Measurements from ENCODE around the gene NAA10. TPM values are rescaled to one million over a fixed set of nuclear protein-coding genes. Genes with fewer than 3 reads are reported as not detected.

The NAA10 gene
- polyA plus RNA-seq, 3 donors: 53.0 to 78.0 (median 77.5) TPM

DNA sequence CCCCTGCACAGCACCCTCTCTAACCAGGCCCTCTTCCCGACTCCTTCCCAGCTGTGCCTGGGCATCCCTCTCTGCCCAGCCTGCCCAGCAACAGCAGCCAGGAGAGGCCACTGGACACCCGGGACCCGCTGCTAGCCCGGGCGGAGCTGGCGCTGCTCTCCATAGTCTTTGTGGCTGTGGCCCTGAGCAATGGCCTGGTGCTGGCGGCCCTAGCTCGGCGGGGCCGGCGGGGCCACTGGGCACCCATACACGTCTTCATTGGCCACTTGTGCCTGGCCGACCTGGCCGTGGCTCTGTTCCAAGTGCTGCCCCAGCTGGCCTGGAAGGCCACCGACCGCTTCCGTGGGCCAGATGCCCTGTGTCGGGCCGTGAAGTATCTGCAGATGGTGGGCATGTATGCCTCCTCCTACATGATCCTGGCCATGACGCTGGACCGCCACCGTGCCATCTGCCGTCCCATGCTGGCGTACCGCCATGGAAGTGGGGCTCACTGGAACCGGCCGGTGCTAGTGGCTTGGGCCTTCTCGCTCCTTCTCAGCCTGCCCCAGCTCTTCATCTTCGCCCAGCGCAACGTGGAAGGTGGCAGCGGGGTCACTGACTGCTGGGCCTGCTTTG lies 29.2 kb downstream of the NAA10 start:
- no peak for DNase-seq (ENCODE audit: extremely low read depth in 1 of 11, low read depth in 9 of 11, low spot score in 4 of 11)

DNA sequence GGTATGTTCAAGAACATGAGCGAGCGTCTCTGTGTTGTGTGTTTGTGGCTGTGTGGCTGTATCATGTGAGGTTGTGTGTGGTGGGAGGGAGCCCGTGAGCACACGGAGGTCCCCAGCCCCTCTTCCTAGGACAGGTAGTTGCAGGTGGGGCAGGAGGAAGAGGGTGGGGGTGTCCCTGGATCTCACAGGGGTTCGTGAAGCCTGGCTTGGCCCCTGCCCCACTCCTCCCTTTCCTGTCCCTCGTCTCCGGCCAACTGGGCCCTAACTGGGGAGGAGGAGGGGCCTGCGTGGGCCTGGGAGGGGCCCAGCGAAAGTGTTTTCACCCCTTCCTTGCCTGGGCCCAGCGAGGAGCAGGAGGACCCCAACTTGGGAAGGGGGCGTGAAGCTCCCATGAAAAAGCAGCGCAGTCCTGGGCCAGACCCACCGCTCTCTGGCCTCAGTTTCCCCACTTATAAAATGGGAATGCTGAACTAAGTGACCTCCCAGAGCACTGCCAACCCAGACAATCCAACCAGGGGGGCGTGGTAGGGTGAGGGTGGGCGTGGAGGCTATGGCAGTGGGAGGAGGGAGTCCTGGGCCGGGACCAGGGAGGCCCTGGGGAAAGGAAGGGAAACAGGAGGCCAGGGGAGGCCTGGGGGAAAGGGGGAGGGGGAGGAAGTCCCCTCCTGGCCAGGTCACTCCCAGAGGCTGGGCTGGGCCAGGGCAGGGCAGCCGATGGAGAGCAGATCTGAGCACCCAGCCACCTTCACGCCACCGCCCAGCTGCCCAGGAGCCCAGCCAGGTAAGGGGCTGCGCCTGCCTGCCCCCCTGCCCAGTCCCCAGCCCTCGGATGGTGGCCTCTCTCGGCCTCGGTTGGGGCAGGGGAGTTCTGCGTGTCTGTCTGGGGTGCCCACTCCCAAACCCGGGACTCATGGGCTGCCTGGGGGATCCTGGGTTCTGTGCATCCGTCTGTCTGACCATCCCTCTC lies 30.6 kb downstream of the NAA10 start, which contains the start of gene AVPR2:
TSS of gene AVPR2 (plus strand) at position 683 of the 967 bp plus-strand sequence. CDS start 473 bp downstream, outside the sequence.
- DNase-seq (ENCODE audit: extremely low read depth in 1 of 11, low read depth in 9 of 11, low spot score in 4 of 11): no peak

DNA sequence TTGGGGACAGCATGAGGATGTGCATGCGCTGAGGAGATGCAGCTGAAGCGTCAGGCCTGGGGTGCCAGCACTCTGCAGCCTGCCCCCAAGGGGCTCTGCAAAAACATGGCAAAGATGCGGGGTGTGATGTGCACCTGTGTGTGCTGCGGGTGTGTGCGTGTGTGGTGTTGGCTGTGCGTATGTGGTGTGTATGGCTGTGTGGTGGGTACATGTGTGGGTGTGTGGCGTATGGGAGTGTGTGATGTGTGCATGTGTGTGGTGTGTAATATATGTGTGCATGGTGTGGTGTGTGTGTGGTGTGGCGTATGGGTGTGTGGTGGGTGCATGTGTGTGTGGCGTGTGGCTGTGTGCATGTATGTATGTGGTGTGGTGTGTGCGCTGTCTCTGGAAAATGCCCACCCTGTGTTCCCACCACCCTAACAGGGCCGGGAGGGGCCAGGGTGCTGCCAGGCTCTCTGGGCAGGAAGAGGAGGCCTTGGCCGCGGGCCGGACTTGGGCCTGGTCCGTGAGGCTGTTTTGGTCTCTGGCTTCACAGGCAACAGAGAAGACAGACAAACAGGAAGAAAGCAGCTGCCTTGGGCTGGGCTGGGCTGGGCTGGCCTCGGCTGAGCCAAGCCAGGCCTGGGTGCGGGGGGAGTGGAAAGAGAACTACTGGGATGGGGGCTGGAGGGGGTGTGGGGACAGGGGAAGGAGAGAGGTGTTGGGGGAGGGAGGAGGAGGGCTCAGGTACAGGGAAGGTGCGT lies 31.4 kb downstream of the NAA10 start:
- no peak for DNase-seq (ENCODE audit: extremely low read depth in 1 of 11, low read depth in 9 of 11, low spot score in 4 of 11)

DNA sequence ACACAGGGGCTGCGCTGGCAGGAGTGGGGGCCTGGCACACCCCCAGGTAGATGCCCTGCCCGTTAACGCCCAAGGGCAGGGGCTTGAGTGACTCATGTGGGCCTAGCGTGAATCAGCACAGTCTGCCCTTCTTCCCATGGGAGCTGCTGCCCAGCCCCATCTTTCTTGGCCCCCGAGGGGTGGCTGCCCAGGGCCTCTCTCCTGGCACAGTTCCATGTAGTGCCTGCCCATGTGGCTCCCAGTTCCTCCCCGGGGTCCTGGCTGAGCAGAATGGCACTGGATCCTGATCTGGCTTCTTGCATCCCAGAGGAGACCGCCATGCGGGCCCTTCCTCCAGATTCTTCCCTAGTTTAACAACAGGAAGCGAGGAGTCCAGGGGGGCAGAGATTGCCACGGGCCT lies 32.5 kb downstream of the NAA10 start:
- DNase-seq (ENCODE audit: extremely low read depth in 1 of 11, low read depth in 9 of 11, low spot score in 4 of 11): no peak

DNA sequence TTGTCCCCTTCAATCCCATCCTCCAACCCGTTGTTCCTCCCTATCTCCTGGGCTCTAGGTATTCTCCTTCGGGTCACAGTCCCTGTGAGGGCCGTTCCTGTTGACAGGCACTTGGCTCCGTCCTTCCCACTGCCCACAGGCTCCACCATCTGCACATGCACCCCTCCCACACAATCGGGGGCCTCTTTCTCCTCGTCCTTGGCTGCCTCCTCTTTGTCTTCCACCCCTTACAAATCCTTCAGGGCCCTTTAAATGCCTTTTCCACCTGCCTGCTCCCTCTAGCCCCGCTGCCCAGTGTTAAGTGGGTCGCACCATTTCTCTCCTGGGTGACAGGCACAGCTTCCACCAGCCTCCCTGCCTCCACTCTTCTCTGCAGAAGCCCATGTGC lies 33.1 kb downstream of the NAA10 start:
- no peak for DNase-seq (ENCODE audit: extremely low read depth in 1 of 11, low read depth in 9 of 11, low spot score in 4 of 11)

DNA sequence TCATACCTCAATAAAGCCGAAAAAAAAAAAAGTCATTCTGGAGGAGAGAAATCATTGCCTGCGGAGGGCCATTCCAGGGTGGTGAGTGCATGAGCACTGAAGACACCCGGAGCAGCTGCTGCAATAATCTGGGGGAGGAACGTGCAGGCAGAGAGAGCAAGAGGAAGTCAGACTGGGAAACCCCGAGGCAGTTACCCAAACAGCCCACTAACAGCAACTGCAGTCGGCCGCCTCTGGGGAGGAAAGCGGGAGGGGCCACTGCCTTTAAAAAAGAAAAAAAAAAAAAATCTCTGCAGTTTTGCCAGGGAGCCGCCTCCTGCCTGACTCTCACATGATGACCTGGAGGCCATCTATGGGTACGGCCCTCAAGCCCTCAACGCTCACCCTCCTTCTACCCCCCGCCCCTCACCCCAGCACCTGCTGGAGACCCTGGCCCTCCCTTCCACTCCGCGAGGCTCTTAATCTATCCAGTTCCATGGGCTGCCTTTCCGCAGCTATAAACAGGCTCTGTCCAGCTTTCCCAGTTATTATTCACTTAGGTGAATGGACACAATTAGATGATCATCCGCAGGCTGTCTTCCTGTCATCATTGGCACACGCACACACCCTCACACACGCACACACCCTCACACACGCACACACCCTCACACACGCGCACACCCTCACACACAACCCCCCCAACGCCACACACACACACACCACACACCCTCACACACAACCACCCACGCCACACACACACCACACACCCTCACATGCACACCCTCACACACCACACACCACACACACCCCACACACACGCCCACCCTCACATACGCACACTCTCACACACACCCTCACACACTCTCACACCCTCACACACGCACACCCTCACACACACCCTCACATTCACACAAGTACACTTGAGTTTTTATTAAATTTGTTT lies 33.7 kb downstream of the NAA10 start:
- DNase-seq (ENCODE audit: extremely low read depth in 1 of 11, low read depth in 9 of 11, low spot score in 4 of 11): no peak

DNA sequence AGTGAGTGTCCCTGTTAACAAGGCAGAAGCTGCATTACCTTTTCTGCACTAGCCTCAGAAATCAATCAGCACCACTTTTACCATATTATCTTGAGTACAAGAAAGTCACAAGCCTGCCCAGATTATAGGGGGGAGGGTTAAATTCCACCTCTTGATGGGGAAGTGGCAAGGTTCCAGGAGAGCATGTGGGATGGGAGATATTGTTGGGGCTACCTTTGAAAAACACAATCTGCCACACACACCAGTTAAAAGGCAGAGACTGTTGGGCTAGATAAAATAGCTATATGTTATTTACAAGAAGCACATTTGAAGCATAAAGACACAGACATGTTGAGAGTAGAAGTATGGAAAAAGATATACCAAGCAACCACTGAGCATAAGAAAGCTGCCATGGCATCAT lies 36.9 kb downstream of the NAA10 start:
- no peak for DNase-seq (ENCODE audit: extremely low read depth in 1 of 11, low read depth in 9 of 11, low spot score in 4 of 11)

DNA sequence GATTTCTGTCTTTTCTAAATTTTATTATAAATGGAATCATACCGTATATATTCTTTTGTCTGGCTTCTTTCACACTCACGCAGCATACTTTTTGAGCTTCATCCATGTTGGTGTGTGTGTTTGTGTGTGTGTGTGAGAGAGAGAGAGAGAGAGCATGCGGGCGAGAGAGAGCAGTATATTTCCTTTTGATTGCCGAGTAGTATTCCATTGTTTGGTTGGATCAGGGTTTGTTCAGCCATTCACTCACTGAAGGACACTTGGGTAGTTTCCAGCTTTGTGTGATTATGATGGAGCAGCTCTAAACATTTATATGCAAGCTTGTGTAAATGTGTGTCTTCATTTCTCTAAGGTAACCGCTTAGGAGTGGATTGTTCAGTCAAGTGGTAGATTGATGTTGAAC lies 45.7 kb downstream of the NAA10 start:
- DNase-seq (ENCODE audit: extremely low read depth in 1 of 11, low read depth in 9 of 11, low spot score in 4 of 11): no peak

DNA sequence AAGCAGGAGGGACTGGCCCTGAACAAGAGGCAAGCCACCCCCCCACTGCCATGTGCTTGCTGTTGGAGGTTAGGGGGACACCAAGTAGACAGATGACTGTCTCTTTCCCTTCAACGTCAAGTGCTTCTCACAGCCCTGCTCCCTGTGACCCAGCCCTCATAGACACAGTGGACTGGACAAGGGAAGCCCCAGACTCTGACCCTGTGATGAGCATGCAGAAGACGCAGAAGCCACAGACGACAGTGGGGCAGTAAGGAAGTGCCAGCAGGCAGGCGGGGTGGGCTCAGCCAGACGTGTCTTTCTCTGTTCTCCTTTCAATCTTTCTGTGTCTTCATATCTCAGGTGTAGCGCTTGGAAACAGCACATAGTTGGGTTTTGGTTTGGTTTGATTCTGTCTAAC lies 46.5 kb downstream of the NAA10 start:
- DNase-seq (ENCODE audit: extremely low read depth in 1 of 11, low read depth in 9 of 11, low spot score in 4 of 11): no peak

DNA sequence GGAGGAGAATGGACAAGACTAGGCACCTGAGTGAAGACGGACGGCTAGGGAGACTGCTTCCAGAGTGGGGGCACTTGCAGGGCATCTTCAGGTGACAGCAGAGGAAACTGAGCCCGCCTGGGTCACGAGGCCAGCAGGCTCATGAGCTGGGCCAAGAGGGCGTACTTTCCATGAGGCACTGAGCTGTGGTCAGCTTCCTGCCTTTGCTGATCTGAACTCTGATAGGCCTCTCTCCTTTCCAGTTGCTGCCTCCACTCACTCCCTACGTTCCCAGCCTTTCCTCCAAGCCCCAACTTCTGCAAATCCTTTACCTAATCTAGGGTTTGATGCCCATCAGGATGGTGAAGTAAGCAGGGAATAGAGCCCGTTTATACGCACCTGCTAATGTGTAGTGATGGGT lies 47.5 kb downstream of the NAA10 start:
- no peak for DNase-seq (ENCODE audit: extremely low read depth in 1 of 11, low read depth in 9 of 11, low spot score in 4 of 11)

DNA sequence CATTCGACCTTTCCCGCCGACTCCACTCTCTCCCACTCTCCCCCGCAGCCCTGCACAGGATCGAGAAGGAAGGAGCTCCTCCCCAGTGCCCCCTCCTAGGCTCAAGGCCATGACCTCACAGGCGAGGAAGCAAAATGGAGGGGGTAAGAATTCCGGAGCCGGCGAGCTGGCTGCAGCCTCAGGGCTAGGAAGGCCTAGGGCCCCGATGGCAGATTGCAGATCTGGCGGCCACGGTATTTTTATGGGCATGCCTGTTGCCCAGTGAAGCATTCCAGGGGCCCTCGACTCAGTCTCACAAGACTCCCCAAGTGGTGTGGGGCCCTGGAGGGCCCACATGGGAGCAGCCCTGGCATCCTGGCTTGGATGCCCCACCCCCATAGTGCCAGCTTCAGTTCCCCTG lies 47.9 kb downstream of the NAA10 start:
- DNase-seq (ENCODE audit: extremely low read depth in 1 of 11, low read depth in 9 of 11, low spot score in 4 of 11): peak in 3 of 11 donors; percentile 41 to 43 (median 43)

DNA sequence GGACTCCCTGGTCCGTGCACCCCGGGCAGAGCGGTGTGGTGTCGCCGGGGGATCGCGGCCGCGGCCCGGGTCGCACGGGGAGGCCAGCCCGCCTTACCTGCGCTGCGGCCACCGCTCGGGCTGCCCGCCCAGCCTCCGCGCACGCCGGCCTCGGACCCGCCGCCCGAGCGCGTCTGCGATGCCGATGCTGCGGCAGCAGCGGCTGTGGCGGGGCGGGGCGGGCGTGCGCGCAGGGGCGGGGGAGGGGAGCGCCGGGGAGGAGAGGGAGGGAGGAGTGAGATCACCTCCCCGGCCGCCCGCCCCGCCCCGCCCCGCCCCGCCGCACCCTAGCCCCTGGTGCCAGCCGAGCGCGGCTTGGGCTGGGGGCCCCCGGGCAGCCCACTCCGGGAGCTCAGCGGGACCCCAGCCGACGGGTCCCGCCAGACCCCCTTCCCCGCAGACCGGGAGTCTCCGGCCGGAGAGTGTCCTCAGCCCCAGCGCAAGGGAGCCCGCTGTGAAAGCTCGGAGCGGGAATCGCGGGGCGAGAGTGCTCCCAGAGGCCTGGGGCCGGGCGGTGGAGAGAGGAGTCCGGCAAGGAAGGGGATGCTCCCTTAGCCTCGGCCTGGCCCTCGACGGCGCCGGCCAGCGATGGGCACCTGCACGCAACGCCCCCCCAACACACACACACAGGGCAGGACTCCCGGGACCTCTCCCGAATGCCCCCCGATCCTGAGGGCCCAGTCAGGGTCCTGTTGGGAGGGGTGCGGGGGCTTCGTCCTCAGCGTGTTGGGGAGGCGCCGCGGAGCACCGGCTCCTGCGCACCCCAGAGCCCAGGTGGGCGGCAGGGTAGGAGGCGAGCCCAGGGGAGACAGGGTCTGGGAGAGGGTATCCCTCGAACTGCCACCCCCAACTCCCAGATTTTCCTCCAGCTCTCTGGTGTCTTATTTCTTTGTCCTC lies 48.6 kb downstream of the NAA10 start, which contains the start of gene L1CAM:
TSS of gene L1CAM (minus strand) at position 206 of the 936 bp plus-strand sequence. CDS start 10,337 bp downstream, outside the sequence.
- DNase-seq (ENCODE audit: extremely low read depth in 1 of 11, low read depth in 9 of 11, low spot score in 4 of 11): no peak

DNA sequence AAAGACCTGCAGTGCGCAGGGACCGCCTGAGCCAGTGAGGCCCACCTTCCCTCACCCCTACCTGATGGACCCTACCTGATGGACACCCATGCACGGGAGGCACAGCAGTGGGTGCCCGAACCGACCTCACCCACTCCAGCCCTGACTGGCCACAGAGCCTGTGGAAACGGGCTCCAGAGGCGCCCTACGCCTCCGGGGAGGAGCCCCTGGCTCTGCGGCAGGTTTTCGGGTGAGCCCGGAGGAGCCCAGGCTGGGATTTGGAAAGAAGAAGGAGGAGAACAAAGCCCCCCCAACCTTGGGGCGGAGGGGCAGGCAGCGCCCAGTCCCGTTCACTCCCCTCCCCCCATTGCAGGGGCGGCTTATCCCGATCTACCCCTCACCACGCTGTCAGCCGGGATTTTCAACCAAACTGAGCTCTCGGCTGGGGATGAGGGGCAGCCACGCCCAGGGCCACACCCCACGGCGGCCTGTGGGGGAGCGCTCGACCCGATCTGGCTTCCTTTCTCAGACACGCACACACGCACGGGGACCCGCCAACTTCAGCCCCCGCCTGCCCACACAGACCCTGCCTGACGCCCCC lies 49.5 kb downstream of the NAA10 start:
- no peak for DNase-seq (ENCODE audit: extremely low read depth in 1 of 11, low read depth in 9 of 11, low spot score in 4 of 11)

DNA sequence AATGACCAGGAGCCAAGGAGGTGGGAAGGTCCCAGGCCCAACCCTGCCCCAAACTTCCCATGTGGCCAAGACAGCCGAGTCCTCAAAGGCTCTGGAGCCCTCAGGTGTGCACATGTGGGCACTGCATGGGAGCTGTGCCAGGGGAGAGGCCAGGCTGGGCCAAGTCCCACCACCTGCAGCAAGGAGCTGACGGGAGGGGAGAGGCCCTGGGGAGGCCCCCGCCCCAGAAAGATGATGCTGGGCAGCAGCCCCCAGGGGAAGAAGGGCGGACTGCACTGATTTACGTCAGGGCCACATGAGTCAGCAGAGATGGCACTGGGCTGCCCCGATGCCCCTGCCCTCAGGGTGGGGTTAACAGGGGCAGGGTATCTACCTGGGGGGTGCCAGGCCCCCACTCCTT lies 50.2 kb downstream of the NAA10 start:
- DNase-seq (ENCODE audit: extremely low read depth in 1 of 11, low read depth in 9 of 11, low spot score in 4 of 11): no peak

DNA sequence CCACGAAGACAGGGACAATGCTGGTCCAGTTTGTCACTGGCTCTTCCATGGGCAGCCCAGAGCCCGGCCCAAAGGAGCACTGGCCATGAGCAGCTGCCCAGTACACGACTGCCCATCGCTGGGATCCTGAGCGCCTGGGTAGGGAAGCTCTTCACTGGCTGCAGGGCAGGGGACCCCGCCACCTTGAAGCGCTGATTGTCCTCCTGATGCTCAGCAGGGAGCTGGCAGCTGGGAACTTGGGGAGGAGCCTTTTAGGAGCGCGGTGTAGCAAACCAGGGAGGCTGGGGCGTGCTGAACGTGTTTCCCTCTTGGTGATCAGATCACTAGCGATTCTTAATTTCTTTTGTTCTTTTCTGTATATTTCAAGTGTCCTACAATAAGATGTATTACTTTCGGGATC lies 50.7 kb downstream of the NAA10 start:
- DNase-seq (ENCODE audit: extremely low read depth in 1 of 11, low read depth in 9 of 11, low spot score in 4 of 11): no peak

DNA sequence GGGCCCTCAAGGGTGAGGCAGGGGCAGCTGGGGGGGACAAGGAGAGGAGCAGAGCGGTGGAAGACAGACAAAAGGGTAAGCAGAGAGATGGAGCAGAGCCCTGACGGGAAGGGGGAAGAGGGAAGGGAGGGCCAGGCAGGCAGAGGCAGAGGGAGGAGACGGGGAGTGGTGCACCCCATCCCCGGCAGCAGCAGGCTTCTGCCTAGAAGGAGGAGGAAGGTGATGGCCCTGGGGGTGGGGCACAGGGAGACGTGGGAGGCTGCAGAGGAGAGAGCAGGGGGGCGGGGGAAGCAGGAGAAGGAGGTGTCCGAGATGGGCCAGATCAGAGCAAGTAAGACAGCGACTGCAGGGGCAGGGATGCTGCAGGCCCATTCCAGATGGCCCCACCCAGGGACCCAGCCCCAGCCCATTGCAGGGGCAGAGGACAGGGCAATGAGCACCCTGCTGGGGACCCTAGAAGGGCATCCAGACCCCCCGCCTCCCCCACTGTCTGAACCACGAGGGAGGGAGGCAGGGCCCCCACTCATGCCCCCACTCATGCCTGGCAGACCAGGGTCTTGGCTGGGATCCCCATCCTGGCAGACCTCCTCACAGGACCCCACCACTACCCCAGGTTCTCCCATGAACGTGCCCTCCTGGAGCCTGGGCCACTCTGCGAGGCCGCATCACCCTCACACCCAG lies 51.5 kb downstream of the NAA10 start:
- no peak for DNase-seq (ENCODE audit: extremely low read depth in 1 of 11, low read depth in 9 of 11, low spot score in 4 of 11)

DNA sequence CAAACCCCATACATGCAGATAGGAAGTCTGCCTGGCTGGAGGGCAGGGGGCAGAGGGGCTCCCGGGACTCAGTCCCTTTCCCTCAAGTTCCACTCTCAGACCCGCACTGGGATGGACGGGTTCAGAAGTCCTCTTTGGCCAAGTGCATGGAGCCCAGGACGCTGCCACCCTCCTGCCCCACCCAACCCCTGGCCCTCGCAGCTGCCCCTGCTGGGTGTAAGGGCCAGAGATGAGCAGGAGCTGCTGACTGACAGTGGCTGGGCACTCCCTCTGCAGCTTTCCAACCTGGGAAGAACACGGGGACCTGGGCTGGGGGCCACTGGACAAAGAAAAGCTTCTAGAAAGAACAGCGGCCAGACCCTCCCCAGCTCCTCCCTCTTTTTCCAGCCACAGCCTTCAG lies 52.3 kb downstream of the NAA10 start:
- DNase-seq (ENCODE audit: extremely low read depth in 1 of 11, low read depth in 9 of 11, low spot score in 4 of 11): no peak
